ENCODE results near the gene SLC26A5. TPM values are rescaled to one million over a fixed set of nuclear protein-coding genes. Genes with fewer than 3 reads are reported as not detected.

The SLC26A5 gene
- total and polyA plus RNA-seq, 10 of the 15 experiments (the other 5 are each of a cell fraction or from before 2014, with no cell fraction given), result 0.03 TPM; not detected in 9

DNA sequence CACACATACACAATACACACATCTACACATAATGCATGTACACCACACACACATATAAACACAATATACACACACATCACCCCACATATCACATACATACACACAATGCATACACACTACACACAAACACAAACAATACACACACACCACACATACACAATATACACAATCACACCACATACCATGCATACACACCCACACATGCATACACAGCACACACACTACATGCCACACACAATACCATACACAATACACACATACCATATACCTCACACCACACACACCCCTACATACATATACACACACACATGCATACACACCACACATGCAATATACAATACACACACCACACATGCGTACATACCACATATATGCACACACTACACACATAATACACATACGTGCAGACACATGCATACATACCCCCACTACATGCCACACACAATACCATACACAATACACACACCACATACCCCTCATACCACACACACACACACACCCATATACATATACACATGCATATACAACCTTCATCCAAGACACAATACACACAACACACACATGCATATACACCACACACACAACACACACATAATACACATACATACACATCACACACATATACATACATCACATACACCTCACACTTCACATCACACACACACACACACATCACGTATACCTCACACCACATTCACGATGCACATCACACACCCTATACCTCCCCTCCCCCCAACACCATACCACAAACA, 64.6 kb downstream of the SLC26A5 start:
- no peaks in the 10 kb centered on the region for H4K20me1 ChIP-seq (ENCODE audit: control insufficient read depth, insufficient read depth)
- ATAC-seq, result no peak
- H3K4me2 ChIP-seq (ENCODE audit: control insufficient read depth, insufficient read depth), result no peak overlapping the region
- WGBS (ENCODE audit: insufficient coverage, insufficient replicate concordance, low lambda C conversion rate, missing lambda C conversion rate), result 68% methylated on average over 4 of the region's 4 CpGs
- SMC1A ChIA-PET (ENCODE audit: uncharacterized antibody, unreplicated experiment), result no interaction called here
- CTCF ChIA-PET, result no interaction called here
- POLR2A ChIA-PET, result no interaction called here
- no peaks in the 10 kb centered on the region; a peak in 1 of 4 replicates for H3K27me3 ChIP-seq (replicated peaks in 1 of 2; ENCODE audit: control insufficient read depth in 2 of 2, insufficient read depth in 2 of 2, low read length in 1 of 2)
- H3K4me1 ChIP-seq (ENCODE audit: control insufficient read depth, insufficient read depth, low read length), result no peaks in the 10 kb centered on the region
- no peak for DNase-seq (ENCODE audit: low read depth, low spot score)
- RAD21 ChIA-PET (ENCODE audit: unreplicated experiment), result no interaction called here
- FAIRE-seq, result no peak
- H3K9me3 ChIP-seq (replicated peaks; ENCODE audit: control insufficient read depth, insufficient read depth, low read length), result no peaks in the 10 kb centered on the region
- in situ Hi-C loops (cut with MboI) (no loop called here), intact Hi-C loops (cut with micrococcal nuclease; ENCODE audit: unreplicated experiment) (no loop called here)
- no peaks in the 10 kb centered on the region for H3K79me2 ChIP-seq (ENCODE audit: control insufficient read depth, insufficient read depth, low read length)
- BruUV-seq (replicated peaks), result no TSS peak
- no peak overlapping the region for H3K4me3 ChIP-seq
- H3K27ac ChIP-seq (ENCODE audit: control insufficient read depth, insufficient read depth), result no peak overlapping the region
- H2AFZ ChIP-seq (ENCODE audit: control insufficient read depth, low read depth, low read length), result no peak overlapping the region
- no peak overlapping the region for H3K9ac ChIP-seq (ENCODE audit: control insufficient read depth, insufficient read depth, low read length)
- H3K36me3 ChIP-seq (ENCODE audit: control insufficient read depth in 2 of 2, insufficient read depth in 2 of 2, low read length in 1 of 2), result no peaks in the 10 kb centered on the region
- no peak for TF ChIP-seq CBX5 (IDR thresholded peaks at IDR 0.05; ENCODE audit: low read depth)
- no peak for TF ChIP-seq GABPA (IDR thresholded peaks at IDR 0.05; ENCODE audit: low read depth)
- TF ChIP-seq, protein P1, sequence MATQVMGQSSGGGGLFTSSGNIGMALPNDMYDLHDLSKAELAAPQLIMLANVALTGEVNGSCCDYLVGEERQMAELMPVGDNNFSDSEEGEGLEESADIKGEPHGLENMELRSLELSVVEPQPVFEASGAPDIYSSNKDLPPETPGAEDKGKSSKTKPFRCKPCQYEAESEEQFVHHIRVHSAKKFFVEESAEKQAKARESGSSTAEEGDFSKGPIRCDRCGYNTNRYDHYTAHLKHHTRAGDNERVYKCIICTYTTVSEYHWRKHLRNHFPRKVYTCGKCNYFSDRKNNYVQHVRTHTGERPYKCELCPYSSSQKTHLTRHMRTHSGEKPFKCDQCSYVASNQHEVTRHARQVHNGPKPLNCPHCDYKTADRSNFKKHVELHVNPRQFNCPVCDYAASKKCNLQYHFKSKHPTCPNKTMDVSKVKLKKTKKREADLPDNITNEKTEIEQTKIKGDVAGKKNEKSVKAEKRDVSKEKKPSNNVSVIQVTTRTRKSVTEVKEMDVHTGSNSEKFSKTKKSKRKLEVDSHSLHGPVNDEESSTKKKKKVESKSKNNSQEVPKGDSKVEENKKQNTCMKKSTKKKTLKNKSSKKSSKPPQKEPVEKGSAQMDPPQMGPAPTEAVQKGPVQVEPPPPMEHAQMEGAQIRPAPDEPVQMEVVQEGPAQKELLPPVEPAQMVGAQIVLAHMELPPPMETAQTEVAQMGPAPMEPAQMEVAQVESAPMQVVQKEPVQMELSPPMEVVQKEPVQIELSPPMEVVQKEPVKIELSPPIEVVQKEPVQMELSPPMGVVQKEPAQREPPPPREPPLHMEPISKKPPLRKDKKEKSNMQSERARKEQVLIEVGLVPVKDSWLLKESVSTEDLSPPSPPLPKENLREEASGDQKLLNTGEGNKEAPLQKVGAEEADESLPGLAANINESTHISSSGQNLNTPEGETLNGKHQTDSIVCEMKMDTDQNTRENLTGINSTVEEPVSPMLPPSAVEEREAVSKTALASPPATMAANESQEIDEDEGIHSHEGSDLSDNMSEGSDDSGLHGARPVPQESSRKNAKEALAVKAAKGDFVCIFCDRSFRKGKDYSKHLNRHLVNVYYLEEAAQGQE (IDR thresholded peaks at IDR 0.05; ENCODE audit: low read depth, low read length), result no peak
- TF ChIP-seq, protein P2, sequence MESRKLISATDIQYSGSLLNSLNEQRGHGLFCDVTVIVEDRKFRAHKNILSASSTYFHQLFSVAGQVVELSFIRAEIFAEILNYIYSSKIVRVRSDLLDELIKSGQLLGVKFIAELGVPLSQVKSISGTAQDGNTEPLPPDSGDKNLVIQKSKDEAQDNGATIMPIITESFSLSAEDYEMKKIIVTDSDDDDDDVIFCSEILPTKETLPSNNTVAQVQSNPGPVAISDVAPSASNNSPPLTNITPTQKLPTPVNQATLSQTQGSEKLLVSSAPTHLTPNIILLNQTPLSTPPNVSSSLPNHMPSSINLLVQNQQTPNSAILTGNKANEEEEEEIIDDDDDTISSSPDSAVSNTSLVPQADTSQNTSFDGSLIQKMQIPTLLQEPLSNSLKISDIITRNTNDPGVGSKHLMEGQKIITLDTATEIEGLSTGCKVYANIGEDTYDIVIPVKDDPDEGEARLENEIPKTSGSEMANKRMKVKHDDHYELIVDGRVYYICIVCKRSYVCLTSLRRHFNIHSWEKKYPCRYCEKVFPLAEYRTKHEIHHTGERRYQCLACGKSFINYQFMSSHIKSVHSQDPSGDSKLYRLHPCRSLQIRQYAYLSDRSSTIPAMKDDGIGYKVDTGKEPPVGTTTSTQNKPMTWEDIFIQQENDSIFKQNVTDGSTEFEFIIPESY (IDR thresholded peaks at IDR 0.05), result no peak
- TF ChIP-seq, protein P3, sequence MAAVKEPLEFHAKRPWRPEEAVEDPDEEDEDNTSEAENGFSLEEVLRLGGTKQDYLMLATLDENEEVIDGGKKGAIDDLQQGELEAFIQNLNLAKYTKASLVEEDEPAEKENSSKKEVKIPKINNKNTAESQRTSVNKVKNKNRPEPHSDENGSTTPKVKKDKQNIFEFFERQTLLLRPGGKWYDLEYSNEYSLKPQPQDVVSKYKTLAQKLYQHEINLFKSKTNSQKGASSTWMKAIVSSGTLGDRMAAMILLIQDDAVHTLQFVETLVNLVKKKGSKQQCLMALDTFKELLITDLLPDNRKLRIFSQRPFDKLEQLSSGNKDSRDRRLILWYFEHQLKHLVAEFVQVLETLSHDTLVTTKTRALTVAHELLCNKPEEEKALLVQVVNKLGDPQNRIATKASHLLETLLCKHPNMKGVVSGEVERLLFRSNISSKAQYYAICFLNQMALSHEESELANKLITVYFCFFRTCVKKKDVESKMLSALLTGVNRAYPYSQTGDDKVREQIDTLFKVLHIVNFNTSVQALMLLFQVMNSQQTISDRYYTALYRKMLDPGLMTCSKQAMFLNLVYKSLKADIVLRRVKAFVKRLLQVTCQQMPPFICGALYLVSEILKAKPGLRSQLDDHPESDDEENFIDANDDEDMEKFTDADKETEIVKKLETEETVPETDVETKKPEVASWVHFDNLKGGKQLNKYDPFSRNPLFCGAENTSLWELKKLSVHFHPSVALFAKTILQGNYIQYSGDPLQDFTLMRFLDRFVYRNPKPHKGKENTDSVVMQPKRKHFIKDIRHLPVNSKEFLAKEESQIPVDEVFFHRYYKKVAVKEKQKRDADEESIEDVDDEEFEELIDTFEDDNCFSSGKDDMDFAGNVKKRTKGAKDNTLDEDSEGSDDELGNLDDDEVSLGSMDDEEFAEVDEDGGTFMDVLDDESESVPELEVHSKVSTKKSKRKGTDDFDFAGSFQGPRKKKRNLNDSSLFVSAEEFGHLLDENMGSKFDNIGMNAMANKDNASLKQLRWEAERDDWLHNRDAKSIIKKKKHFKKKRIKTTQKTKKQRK (IDR thresholded peaks at IDR 0.05; ENCODE audit: low read depth, low read length), result no peak
- no peak for TF ChIP-seq PAX5 (IDR thresholded peaks at IDR 0.05; ENCODE audit: borderline replicate concordance, low read depth, low read length)
- no peak for TF ChIP-seq RAD21 (IDR thresholded peaks at IDR 0.05; ENCODE audit: insufficient read depth, low read depth, low read length)
- TF ChIP-seq, protein P4, sequence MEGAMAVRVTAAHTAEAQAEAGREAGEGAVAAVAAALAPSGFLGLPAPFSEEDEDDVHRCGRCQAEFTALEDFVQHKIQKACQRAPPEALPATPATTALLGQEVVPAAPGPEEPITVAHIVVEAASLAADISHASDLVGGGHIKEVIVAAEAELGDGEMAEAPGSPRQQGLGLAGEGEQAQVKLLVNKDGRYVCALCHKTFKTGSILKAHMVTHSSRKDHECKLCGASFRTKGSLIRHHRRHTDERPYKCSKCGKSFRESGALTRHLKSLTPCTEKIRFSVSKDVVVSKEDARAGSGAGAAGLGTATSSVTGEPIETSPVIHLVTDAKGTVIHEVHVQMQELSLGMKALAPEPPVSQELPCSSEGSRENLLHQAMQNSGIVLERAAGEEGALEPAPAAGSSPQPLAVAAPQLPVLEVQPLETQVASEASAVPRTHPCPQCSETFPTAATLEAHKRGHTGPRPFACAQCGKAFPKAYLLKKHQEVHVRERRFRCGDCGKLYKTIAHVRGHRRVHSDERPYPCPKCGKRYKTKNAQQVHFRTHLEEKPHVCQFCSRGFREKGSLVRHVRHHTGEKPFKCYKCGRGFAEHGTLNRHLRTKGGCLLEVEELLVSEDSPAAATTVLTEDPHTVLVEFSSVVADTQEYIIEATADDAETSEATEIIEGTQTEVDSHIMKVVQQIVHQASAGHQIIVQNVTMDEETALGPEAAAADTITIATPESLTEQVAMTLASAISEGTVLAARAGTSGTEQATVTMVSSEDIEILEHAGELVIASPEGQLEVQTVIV (IDR thresholded peaks at IDR 0.05; ENCODE audit: borderline replicate concordance, partially characterized antibody), result no peak
- TF ChIP-seq EP300 (IDR thresholded peaks at IDR 0.05; ENCODE audit: borderline replicate concordance in 1 of 2, control insufficient read depth in 1 of 2, low read depth in 2 of 2, low read length in 2 of 2), result no peak
- TF ChIP-seq TCF12 (IDR thresholded peaks at IDR 0.05; ENCODE audit: low read depth, low read length), result no peak

Measured in GM12878 (cell line).